ENCODE measurements around the gene LRRC4C. TPM values are rescaled to one million over a fixed set of nuclear protein-coding genes. Genes with fewer than 3 reads are reported as not detected.

Gene LRRC4C
- total and polyA plus RNA-seq, 2 experiments from 2014 or later: 0.35 to 1.1 TPM

DNA sequence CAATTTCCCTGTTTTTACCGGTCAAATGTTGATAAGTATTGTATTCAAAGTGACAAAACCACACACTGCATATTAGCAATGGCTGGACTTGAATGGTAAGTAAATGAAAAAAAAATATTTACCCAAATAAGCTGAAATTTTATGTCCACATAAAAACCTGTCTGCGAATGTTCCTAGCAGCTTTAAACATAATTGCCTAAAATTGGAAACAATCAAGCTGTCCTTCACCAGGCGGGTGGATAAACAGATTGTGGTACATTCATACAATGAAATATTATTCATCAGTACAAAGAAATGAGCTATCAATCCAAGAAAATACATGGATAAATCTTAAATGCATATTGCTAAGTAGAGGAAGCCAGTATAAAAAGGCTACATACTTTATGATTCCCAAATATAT lies 1067.8 kb downstream of the LRRC4C start:
- ATAC-seq: no peak
- no peak for DNase-seq (ENCODE audit: low spot score)
- Histone ChIP-seq H3K4me3 (no peak overlapping the region), H3K27me3 (ENCODE audit: insufficient read depth) (no peaks in the 10 kb centered on the region), H3K4me2 (no peak overlapping the region), H4K20me1 (replicated peaks; ENCODE audit: insufficient read depth) (no peaks in the 10 kb centered on the region), H3K36me3 (ENCODE audit: insufficient read depth) (no peaks in the 10 kb centered on the region), H2AFZ (no peak overlapping the region), H3K9me2 (ENCODE audit: insufficient read depth) (no peaks in the 10 kb centered on the region), H3K79me2 (replicated peaks; ENCODE audit: insufficient read depth) (no peaks in the 10 kb centered on the region), H3F3A (replicated peaks; ENCODE audit: low read depth) (no peaks in the 10 kb centered on the region), H3K27ac (ENCODE audit: low read depth) (no peak overlapping the region), H3K4me1 (ENCODE audit: insufficient read depth) (no peaks in the 10 kb centered on the region)
- Mint-ChIP-seq H3K27ac (no peak overlapping the region), H3K27me3 (ENCODE audit: insufficient read depth, low read depth, poor library complexity) (no peaks in the 10 kb centered on the region), H3K4me1 (no peaks in the 10 kb centered on the region), H3K36me3 (ENCODE audit: low read depth) (no peaks in the 10 kb centered on the region), H3K9me3 (no peaks in the 10 kb centered on the region), H3K4me3 (no peak overlapping the region)
- TF ChIP-seq, protein P1, sequence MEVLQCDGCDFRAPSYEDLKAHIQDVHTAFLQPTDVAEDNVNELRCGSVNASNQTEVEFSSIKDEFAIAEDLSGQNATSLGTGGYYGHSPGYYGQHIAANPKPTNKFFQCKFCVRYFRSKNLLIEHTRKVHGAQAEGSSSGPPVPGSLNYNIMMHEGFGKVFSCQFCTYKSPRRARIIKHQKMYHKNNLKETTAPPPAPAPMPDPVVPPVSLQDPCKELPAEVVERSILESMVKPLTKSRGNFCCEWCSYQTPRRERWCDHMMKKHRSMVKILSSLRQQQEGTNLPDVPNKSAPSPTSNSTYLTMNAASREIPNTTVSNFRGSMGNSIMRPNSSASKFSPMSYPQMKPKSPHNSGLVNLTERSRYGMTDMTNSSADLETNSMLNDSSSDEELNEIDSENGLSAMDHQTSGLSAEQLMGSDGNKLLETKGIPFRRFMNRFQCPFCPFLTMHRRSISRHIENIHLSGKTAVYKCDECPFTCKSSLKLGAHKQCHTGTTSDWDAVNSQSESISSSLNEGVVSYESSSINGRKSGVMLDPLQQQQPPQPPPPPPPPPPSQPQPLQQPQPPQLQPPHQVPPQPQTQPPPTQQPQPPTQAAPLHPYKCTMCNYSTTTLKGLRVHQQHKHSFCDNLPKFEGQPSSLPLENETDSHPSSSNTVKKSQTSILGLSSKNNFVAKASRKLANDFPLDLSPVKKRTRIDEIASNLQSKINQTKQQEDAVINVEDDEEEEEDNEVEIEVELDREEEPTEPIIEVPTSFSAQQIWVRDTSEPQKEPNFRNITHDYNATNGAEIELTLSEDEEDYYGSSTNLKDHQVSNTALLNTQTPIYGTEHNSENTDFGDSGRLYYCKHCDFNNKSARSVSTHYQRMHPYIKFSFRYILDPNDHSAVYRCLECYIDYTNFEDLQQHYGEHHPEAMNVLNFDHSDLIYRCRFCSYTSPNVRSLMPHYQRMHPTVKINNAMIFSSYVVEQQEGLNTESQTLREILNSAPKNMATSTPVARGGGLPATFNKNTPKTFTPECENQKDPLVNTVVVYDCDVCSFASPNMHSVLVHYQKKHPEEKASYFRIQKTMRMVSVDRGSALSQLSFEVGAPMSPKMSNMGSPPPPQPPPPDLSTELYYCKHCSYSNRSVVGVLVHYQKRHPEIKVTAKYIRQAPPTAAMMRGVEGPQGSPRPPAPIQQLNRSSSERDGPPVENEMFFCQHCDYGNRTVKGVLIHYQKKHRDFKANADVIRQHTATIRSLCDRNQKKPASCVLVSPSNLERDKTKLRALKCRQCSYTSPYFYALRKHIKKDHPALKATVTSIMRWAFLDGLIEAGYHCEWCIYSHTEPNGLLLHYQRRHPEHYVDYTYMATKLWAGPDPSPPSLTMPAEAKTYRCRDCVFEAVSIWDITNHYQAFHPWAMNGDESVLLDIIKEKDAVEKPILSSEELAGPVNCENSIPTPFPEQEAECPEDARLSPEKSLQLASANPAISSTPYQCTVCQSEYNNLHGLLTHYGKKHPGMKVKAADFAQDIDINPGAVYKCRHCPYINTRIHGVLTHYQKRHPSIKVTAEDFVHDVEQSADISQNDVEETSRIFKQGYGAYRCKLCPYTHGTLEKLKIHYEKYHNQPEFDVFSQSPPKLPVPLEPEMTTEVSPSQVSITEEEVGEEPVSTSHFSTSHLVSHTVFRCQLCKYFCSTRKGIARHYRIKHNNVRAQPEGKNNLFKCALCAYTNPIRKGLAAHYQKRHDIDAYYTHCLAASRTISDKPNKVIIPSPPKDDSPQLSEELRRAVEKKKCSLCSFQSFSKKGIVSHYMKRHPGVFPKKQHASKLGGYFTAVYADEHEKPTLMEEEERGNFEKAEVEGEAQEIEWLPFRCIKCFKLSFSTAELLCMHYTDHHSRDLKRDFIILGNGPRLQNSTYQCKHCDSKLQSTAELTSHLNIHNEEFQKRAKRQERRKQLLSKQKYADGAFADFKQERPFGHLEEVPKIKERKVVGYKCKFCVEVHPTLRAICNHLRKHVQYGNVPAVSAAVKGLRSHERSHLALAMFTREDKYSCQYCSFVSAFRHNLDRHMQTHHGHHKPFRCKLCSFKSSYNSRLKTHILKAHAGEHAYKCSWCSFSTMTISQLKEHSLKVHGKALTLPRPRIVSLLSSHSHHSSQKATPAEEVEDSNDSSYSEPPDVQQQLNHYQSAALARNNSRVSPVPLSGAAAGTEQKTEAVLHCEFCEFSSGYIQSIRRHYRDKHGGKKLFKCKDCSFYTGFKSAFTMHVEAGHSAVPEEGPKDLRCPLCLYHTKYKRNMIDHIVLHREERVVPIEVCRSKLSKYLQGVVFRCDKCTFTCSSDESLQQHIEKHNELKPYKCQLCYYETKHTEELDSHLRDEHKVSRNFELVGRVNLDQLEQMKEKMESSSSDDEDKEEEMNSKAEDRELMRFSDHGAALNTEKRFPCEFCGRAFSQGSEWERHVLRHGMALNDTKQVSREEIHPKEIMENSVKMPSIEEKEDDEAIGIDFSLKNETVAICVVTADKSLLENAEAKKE (CRISPR knock-in tag; IDR thresholded peaks at IDR 0.05): no peak
- no peak for TF ChIP-seq POLR2AphosphoS5 (IDR thresholded peaks at IDR 0.05; ENCODE audit: low read depth)
- TF ChIP-seq STAT1 (IDR thresholded peaks at IDR 0.05; ENCODE audit: unreplicated experiment): no peak
- TF ChIP-seq, protein P2, sequence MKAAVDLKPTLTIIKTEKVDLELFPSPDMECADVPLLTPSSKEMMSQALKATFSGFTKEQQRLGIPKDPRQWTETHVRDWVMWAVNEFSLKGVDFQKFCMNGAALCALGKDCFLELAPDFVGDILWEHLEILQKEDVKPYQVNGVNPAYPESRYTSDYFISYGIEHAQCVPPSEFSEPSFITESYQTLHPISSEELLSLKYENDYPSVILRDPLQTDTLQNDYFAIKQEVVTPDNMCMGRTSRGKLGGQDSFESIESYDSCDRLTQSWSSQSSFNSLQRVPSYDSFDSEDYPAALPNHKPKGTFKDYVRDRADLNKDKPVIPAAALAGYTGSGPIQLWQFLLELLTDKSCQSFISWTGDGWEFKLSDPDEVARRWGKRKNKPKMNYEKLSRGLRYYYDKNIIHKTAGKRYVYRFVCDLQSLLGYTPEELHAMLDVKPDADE (IDR thresholded peaks at IDR 0.05): no peak
- TF ChIP-seq CREB1 (CRISPR knock-in tag; IDR thresholded peaks at IDR 0.05; ENCODE audit: low read depth): no peak
- TF ChIP-seq, protein P3, sequence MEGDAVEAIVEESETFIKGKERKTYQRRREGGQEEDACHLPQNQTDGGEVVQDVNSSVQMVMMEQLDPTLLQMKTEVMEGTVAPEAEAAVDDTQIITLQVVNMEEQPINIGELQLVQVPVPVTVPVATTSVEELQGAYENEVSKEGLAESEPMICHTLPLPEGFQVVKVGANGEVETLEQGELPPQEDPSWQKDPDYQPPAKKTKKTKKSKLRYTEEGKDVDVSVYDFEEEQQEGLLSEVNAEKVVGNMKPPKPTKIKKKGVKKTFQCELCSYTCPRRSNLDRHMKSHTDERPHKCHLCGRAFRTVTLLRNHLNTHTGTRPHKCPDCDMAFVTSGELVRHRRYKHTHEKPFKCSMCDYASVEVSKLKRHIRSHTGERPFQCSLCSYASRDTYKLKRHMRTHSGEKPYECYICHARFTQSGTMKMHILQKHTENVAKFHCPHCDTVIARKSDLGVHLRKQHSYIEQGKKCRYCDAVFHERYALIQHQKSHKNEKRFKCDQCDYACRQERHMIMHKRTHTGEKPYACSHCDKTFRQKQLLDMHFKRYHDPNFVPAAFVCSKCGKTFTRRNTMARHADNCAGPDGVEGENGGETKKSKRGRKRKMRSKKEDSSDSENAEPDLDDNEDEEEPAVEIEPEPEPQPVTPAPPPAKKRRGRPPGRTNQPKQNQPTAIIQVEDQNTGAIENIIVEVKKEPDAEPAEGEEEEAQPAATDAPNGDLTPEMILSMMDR (conservative IDR thresholded peaks at IDR 0.05; ENCODE audit: low read depth in 2 of 2): no peak

All from GM23338 (cell line).